GM21526 (cell line): ENCODE data around the gene DENND4C.
"Not testable (repeated sequence)": the region's sequence is repeated elsewhere in the genome, so short reads cannot be mapped to it uniquely, and the experiment has no call there.

Experiments
- ATAC-seq: cut with Tn5 transposase; IDR thresholded peaks from one replicate; pipeline ENCODE4 v1.9.1; 2021; ENCODE audit warnings: moderate library complexity; ENCODE audit not compliant: unreplicated experiment, low FRiP score

DENND4C gene

GRCh38 chr9:19230355-19231125 is at the start of gene DENND4C:
Gene DENND4C (plus strand): TSS chr9:19230693. CDS start chr9:19276175, 45,482 bp downstream.
- peak; percentile 71 for ATAC-seq

- ATAC-seq: no peak
Measured at GRCh38 chr9:19180991-19181390, 49.5 kb upstream of the DENND4C start.

GRCh38 chr9:19181561-19181960 is 48.9 kb upstream of the DENND4C start:
- ATAC-seq: no peak

- peak; percentile 99 for ATAC-seq
Measured at GRCh38 chr9:19184144-19184917, 46.2 kb upstream of the DENND4C start.

- ATAC-seq: no peak
Measured at GRCh38 chr9:19185191-19185590, 45.3 kb upstream of the DENND4C start.

GRCh38 chr9:19186232-19186631 is 44.3 kb upstream of the DENND4C start:
- no peak for ATAC-seq

GRCh38 chr9:19188771-19189170 is 41.7 kb upstream of the DENND4C start:
- ATAC-seq: no peak

- ATAC-seq: no peak
Measured at GRCh38 chr9:19192202-19193028, 38.1 kb upstream of the DENND4C start.

GRCh38 chr9:19193029-19193324 is 37.5 kb upstream of the DENND4C start:
- no peak for ATAC-seq

- ATAC-seq: not testable (repeated sequence)
Measured at GRCh38 chr9:19193358-19193973, 37.0 kb upstream of the DENND4C start.

- no peak for ATAC-seq
Measured at GRCh38 chr9:19198406-19198805, 32.1 kb upstream of the DENND4C start.

GRCh38 chr9:19199012-19199411 is 31.5 kb upstream of the DENND4C start:
- no peak for ATAC-seq

GRCh38 chr9:19200229-19200628 is 30.3 kb upstream of the DENND4C start:
- ATAC-seq: no peak

- no peak for ATAC-seq
Measured at GRCh38 chr9:19201899-19202891, 28.3 kb upstream of the DENND4C start.

- no peak for ATAC-seq
Measured at GRCh38 chr9:19203058-19203457, 27.4 kb upstream of the DENND4C start.

- ATAC-seq: no peak
Measured at GRCh38 chr9:19208653-19209052, 21.8 kb upstream of the DENND4C start.

- no peak for ATAC-seq
Measured at GRCh38 chr9:19209188-19209587, 21.3 kb upstream of the DENND4C start.

- ATAC-seq: no peak
Measured at GRCh38 chr9:19213823-19214222, 16.7 kb upstream of the DENND4C start.

GRCh38 chr9:19216466-19216865 is 14.0 kb upstream of the DENND4C start:
- ATAC-seq: no peak

GRCh38 chr9:19221326-19221725 is 9.2 kb upstream of the DENND4C start:
- ATAC-seq: no peak
